Smooth muscle cell (in vitro differentiated cells): ENCODE measurements around the gene FAM234A. TPM values are rescaled to one million over a fixed set of nuclear protein-coding genes. Genes with fewer than 3 reads are reported as not detected.

ENCODE experiments used
- DNase-seq: peaks from one replicate; lab custom pipeline; 2025; ENCODE audit not compliant: unreplicated experiment; lab: John Stamatoyannopoulos, UW
- H2AFZ ChIP-seq: fragments of 200-600 bp; sonication (generic); 2 replicates; pipeline ENCODE4 v1.6.0; 2016; ENCODE audit warnings: antibody characterized with exemption, low read depth, mild to moderate bottlenecking
- H3F3A ChIP-seq: fragments of 200-600 bp; sonication (generic); 2 replicates; pipeline ENCODE4 v1.6.0; 2017; ENCODE audit warnings: antibody characterized with exemption, low read depth
- H3K27ac ChIP-seq: fragments of 200-600 bp; sonication (generic); 2 replicates; pipeline ENCODE4 v1.5.1; 2016; ENCODE audit warnings: low read depth, mild to moderate bottlenecking
- H3K27me3 ChIP-seq: fragments of 200-600 bp; sonication (generic); 2 replicates; pipeline ENCODE4 v1.6.1; 2016; ENCODE audit warnings: low read depth, mild to moderate bottlenecking
- H3K36me3 ChIP-seq: fragments of 200-600 bp; sonication (generic); 2 replicates; pipeline ENCODE4 v1.5.1; 2016; ENCODE audit warnings: low read depth
- H3K4me1 ChIP-seq: fragments of 200-600 bp; sonication (generic); 2 replicates; pipeline ENCODE4 v1.5.1; 2016; ENCODE audit warnings: low read depth
- H3K4me2 ChIP-seq: fragments of 200-600 bp; sonication (generic); 2 replicates; pipeline ENCODE4 v1.6.0; 2016; ENCODE audit warnings: mild to moderate bottlenecking
- H3K4me3 ChIP-seq: fragments of 200-600 bp; sonication (generic); 2 replicates; pipeline ENCODE4 v1.5.1; 2016; ENCODE audit warnings: mild to moderate bottlenecking
- H3K79me2 ChIP-seq: fragments of 200-600 bp; sonication (generic); 2 replicates; pipeline ENCODE4 v1.6.0; 2016; ENCODE audit warnings: low read depth, mild to moderate bottlenecking
- H3K9ac ChIP-seq: fragments of 200-600 bp; sonication (generic); 2 replicates; pipeline ENCODE4 v1.6.0; 2016; ENCODE audit warnings: low read depth
- H3K9me3 ChIP-seq: fragments of 200-600 bp; sonication (generic); replicated peaks from 2 replicates; pipeline ENCODE4 v1.5.1; 2016; ENCODE audit warnings: low read depth
- H4K20me1 ChIP-seq: fragments of 200-600 bp; sonication (generic); 2 replicates; pipeline ENCODE4 v1.6.0; 2016; ENCODE audit warnings: low read depth
- WGBS: methylation state at CpG from one replicate; pipeline ENCODE4 v1.1.7; 2016; ENCODE audit warnings: low lambda C conversion rate; 5-methylcytosine and 5-hydroxymethylcytosine counted together
- polyA plus RNA-seq: library from polyadenylated mRNA; unstranded; fragments of >200 nt; fragmentation: Nextera tagmentation; extraction: Ambion mirVana; gene quantifications from 2 replicates; pipeline ENCODE4 v1.2.1, GENCODE V29; 2016
- total RNA-seq: library from RNA; depleted of rRNA; stranded (reverse); fragments of >200 nt; gene quantifications from 2 replicates; pipeline ENCODE4 v1.2.3, GENCODE V29; 2014
- TF ChIP-seq, protein P1 (sequence below): fragments of 200-600 bp; sonication (generic); IDR thresholded peaks from 2 replicates; pipeline ENCODE4 v1.5.1; 2017; ENCODE audit warnings: borderline replicate concordance, mild to moderate bottlenecking, antibody characterized with exemption; ENCODE audit not compliant: insufficient read depth, poor library complexity, severe bottlenecking

The FAM234A gene
- total and polyA plus RNA-seq, 2 experiments from 2014 or later, result 83.7 to 87.3 TPM

DNA sequence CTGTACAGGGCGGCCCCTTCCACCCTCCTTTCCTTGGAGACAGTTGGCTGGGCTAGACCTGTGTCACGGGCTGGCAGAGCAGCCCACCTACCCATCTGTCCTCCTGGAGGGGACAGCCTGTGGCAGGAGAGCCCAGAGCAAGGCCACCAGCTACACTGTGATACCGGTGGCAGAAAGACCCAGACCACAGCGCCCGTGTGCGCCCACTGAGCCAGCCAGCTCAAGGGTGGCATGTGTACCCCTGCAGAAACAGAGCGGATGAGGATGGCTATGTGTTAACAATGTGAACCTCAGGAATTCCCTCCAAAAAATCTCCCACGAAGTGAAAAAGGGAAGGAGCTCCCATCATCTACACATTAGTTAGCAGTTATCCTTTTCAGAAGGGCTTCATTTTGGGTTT is 47.3 kb upstream of the FAM234A start:
- no peaks in the 10 kb centered on the region for H3K4me1 ChIP-seq
- no peaks in the 10 kb centered on the region for H3K79me2 ChIP-seq
- H3K9ac ChIP-seq, result no peak overlapping the region
- DNase-seq, result no peak
- H3K27me3 ChIP-seq, result no peaks in the 10 kb centered on the region
- no peak overlapping the region for H3K27ac ChIP-seq
- no peaks in the 10 kb centered on the region for H3K9me3 ChIP-seq
- 95% methylated on average over 8 of the region's 8 CpGs for WGBS
- no peak overlapping the region for H3K4me3 ChIP-seq
- H3F3A ChIP-seq, result no peaks in the 10 kb centered on the region
- H3K4me2 ChIP-seq, result no peak overlapping the region
- H2AFZ ChIP-seq, result no peak overlapping the region
- TF ChIP-seq, protein P1, sequence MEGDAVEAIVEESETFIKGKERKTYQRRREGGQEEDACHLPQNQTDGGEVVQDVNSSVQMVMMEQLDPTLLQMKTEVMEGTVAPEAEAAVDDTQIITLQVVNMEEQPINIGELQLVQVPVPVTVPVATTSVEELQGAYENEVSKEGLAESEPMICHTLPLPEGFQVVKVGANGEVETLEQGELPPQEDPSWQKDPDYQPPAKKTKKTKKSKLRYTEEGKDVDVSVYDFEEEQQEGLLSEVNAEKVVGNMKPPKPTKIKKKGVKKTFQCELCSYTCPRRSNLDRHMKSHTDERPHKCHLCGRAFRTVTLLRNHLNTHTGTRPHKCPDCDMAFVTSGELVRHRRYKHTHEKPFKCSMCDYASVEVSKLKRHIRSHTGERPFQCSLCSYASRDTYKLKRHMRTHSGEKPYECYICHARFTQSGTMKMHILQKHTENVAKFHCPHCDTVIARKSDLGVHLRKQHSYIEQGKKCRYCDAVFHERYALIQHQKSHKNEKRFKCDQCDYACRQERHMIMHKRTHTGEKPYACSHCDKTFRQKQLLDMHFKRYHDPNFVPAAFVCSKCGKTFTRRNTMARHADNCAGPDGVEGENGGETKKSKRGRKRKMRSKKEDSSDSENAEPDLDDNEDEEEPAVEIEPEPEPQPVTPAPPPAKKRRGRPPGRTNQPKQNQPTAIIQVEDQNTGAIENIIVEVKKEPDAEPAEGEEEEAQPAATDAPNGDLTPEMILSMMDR, result no peak
- peaks cover 70% of the 10 kb centered on the region for H4K20me1 ChIP-seq
- peaks cover 6% of the 10 kb centered on the region for H3K36me3 ChIP-seq

DNA sequence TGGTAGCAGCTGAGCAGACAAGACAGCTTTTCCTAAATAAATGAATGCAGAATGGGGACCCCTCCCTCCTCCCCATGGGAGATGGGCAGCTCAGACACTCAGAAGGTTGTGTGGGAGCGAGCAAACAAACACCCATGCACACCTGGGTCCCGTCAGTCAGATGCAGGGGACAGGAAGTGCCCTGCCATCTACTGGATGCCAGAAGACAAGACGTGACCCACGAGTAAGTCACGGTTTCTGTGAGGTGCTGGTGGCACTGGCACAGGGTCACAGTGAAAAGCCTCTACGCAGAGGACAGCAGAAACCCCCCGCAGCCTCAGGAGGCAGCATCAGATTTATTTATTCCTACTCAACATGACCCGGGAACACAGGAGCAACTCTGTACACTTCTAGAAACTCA is 45.9 kb upstream of the FAM234A start:
- peaks cover 73% of the 10 kb centered on the region for H4K20me1 ChIP-seq
- no peak for DNase-seq

DNA sequence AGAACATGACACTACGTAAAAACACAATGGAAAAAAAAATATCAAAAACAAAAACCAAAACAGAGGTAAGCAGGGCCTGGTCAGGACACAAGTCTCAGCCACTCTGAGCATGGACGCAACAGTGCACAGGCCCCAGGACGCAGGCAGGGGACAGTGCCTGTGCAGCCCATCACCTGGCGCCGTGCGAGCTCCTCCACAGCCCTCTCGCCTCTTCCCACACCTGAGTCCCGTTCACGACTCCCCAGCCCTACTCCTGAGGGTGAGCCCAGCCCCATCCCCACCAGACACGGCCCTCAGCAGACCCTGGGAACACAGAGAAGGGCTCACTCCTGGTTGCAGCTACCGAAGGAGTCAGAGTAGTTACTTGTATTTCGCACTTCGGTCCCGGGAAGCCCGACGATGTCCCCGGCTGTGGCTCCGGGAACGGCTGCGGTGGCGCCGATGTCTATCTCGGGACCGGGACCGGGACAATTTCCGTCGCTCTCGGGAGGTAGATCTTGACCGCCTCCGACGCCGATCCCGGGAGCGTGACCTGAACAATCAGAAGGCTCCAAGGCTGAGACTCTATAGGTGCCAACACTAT is 44.9 kb upstream of the FAM234A start:
- H3K4me1 ChIP-seq, result no peaks in the 10 kb centered on the region
- H2AFZ ChIP-seq, result no peak overlapping the region
- no peaks in the 10 kb centered on the region for H3K79me2 ChIP-seq
- no peaks in the 10 kb centered on the region for H3K9me3 ChIP-seq
- H3K4me2 ChIP-seq, result no peak overlapping the region
- 98% methylated on average over 33 of the region's 34 CpGs for WGBS
- TF ChIP-seq, protein P1, result no peak
- H3K27ac ChIP-seq, result no peak overlapping the region
- H3K27me3 ChIP-seq, result no peaks in the 10 kb centered on the region
- peaks cover 11% of the 10 kb centered on the region for H3K36me3 ChIP-seq
- DNase-seq, result no peak
- peaks cover 77% of the 10 kb centered on the region for H4K20me1 ChIP-seq
- no peak overlapping the region for H3K9ac ChIP-seq
- H3K4me3 ChIP-seq, result no peak overlapping the region
- H3F3A ChIP-seq, result no peaks in the 10 kb centered on the region

More for the DNA sequence above, 45.9 kb upstream of the FAM234A start:
- TF ChIP-seq, protein P1, result no peak
- H3K4me1 ChIP-seq, result no peaks in the 10 kb centered on the region
- WGBS, result 94% methylated on average over 8 of the region's 8 CpGs
- no peak overlapping the region for H3K27ac ChIP-seq
- no peak overlapping the region for H3K4me3 ChIP-seq
- H3K36me3 ChIP-seq, result peaks cover 11% of the 10 kb centered on the region
- no peak overlapping the region for H3K4me2 ChIP-seq
- H3K79me2 ChIP-seq, result no peaks in the 10 kb centered on the region
- H3F3A ChIP-seq, result no peaks in the 10 kb centered on the region
- no peak overlapping the region for H2AFZ ChIP-seq
- H3K9me3 ChIP-seq, result no peaks in the 10 kb centered on the region
- no peaks in the 10 kb centered on the region for H3K27me3 ChIP-seq
- H3K9ac ChIP-seq, result no peak overlapping the region

GRCh38 chr16:191831-192230 is 42.8 kb upstream of the FAM234A start:
- WGBS, result 93% methylated on average over 4 of the region's 4 CpGs
- H3K27ac ChIP-seq, result no peak overlapping the region
- H3K9ac ChIP-seq, result no peak overlapping the region
- no peak overlapping the region for H3K4me2 ChIP-seq
- H3F3A ChIP-seq, result no peaks in the 10 kb centered on the region
- DNase-seq, result no peak
- H3K36me3 ChIP-seq, result peaks cover 11% of the 10 kb centered on the region
- no peaks in the 10 kb centered on the region for H3K9me3 ChIP-seq
- TF ChIP-seq, protein P1, result no peak
- H3K27me3 ChIP-seq, result no peaks in the 10 kb centered on the region
- H2AFZ ChIP-seq, result no peak overlapping the region
- no peaks in the 10 kb centered on the region for H3K79me2 ChIP-seq
- no peaks in the 10 kb centered on the region for H3K4me1 ChIP-seq
- no peak overlapping the region for H3K4me3 ChIP-seq
- H4K20me1 ChIP-seq, result peaks cover 90% of the 10 kb centered on the region
